Head of caudate nucleus (tissue), 42 donors: ENCODE results near the gene ADAM29.
"Not testable (repeated sequence)": the region's sequence is repeated elsewhere in the genome, so short reads cannot be mapped to it uniquely, and the experiment has no call there.

Experiments
- DNase-seq, 42 donors: peaks; one replicate each; pipeline versions ENCODE4 v3.0.0 to v3.0.0-alpha.2; 2020 to 2021; ENCODE audit warnings: mixed read lengths in 7 of 42
- intact Hi-C: fragments of 100-400 bp; cut with DNase I; formaldehyde crosslinking; loops from one replicate; pipeline ENCODE4 v1.15.0; 2022

ADAM29 gene

GRCh38 chr4:174935607-174936006 is 17.4 kb downstream of the ADAM29 start:
- no peak for DNase-seq
- intact Hi-C loops: no loop called here

DNA sequence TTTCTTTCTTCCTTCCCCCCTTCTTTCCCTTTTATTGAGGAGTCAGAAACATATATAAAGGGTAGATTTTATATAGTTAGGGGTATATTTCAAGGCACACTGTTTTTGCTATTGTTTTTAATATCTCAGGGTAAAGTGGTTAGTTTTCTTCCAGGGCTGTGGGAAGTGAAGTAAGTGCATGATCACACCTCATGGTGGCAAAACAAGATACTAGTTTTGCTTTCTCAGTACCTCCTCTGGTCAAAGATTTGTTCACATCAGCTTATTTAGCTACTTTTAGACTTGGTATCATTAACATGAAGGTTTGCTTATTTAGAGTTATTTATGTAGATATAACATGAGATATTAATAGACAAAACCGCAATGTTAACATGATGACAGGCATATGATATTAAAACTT is 21.8 kb downstream of the ADAM29 start:
- intact Hi-C loops: no loop called here
- no peak for DNase-seq

DNA sequence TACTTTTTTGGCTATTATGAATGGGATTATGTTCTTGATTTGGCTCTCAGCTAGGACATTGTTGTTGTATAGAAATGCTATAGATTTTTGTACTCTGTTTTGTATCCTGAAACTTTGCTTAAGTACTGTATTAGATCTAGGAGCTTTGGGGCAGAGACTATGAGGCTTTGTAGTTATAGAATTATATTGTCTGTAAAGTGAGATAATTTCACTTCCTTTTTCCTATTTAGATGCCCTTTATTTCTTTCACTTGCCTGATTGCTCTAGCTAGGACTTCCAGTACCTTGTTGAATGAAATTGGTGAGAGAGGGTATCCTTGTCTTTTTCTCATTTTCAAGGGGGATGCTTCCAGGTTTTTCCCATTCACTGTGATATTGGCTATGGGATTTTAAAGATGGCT is 28.1 kb downstream of the ADAM29 start:
- DNase-seq: no peak
- intact Hi-C loops: no loop called here

GRCh38 chr4:174948826-174949225 is 30.7 kb downstream of the ADAM29 start:
- DNase-seq: no peak
- intact Hi-C loops: no loop called here

- no peak for DNase-seq
- intact Hi-C loops: no loop called here
These were observed 54.8 kb downstream of the ADAM29 start for GRCh38 chr4:174972911-174973310.

DNA sequence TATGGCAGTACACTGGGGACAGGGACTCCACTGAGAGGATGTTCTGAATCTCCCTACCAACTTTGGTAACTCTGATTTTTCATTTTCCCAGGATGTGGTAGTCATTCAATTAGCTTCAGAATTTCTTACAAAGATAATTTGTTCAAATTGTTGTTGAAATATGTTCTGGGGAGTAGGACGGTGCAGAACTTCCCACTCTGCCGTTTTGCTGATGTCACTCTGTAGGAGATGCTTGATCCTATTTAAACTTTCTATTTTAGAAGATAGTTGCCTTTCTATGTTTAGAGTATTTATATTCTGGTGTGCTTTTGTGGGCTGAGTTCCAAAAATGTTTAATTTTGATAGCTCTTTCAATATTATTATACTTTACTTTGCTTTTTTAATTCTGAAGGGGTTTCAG is 55.2 kb downstream of the ADAM29 start:
- peak in 17 of 42 donors; percentile 16 to 76 (median 23) for DNase-seq
- intact Hi-C loops: no loop called here

DNA sequence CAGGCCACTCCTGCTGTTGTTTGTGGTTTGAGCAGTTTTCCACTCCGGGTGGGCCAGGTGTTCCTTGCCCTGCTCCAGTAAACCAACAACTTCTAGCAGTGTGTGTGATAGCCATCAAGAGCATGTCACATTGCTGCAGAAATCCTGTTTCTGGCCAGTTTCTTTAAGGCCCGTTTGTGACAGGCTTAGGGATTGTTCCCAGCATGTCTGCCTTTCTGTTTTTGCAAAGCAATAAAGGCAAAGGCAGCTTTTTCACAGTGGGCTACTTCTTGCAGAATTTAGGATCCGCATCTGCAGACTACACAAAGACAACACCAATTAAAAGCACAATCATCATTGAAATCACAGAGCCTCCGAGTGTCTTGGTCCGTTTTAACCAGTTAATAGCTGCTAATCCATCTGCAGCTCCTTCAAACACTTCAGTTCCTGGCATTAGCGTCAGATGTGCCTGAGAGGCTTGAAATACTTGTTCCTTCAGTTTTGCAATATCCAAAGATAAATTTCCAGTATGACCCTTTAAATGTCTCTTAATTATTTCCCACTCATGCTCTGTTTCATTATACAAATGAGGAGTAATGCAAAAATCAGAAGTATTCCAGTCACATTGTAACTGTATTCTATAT is 65.1 kb downstream of the ADAM29 start:
- intact Hi-C loops: no loop called here

DNA sequence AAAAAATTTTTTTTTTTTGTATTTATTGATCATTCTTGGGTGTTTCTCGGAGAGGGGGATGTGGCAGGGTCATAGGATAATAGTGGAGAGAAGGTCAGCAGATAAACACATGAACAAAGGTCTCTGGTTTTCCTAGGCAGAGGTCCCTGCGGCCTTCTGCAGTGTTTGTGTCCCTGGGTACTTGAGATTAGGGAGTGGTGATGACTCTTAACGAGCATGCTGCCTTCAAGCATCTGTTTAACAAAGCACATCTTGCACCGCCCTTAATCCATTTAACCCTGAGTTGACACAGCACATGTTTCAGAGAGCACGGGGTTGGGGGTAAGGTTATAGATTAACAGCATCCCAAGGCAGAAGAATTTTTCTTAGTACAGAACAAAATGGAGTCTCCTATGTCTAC is 65.7 kb downstream of the ADAM29 start:
- intact Hi-C loops, DNase-seq: not testable (repeated sequence)

More for the DNA sequence above, 65.1 kb downstream of the ADAM29 start:
- DNase-seq: no peak

DNA sequence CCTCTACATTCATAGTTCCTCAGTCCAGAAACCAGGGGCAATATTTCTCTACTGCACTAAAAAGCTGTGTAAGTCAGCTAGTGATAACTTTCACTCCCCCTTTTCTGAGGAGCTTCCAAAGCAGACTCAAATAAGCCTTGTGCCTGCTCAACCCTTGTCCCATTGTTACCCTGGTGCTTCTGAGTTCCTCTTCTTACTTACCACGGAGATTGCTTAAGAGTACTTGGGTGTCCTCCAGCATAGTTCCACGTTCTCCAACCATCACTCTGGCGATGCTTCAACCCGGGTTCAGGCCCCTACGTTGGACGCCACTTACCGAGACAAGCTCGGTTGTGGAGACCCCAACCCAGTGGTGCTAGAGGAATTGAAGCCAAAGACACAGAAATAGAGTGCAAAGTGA is 71.6 kb downstream of the ADAM29 start:
- DNase-seq: no peak

DNA sequence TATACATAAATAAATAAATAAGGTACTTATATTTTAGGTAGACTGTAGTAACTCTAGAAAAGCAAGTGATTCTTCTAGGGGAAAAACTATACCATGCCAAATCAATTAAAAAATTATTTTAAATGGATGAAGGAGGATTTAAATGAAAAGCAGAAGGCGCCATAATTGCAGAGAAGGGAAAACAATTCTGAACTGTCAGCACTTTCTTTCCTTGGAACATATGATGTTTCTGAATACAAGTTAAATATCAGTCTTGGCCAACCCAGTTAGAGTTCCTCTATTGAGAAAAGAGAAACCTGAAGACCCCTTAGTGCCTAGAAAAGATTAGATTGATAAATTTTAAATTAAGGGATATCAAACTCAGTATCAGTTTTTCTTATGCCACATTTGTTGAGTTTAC is 75.8 kb downstream of the ADAM29 start:
- DNase-seq: no peak
- intact Hi-C loops: no loop called here

More for the DNA sequence above, 71.6 kb downstream of the ADAM29 start:
- intact Hi-C loops: no loop called here

DNA sequence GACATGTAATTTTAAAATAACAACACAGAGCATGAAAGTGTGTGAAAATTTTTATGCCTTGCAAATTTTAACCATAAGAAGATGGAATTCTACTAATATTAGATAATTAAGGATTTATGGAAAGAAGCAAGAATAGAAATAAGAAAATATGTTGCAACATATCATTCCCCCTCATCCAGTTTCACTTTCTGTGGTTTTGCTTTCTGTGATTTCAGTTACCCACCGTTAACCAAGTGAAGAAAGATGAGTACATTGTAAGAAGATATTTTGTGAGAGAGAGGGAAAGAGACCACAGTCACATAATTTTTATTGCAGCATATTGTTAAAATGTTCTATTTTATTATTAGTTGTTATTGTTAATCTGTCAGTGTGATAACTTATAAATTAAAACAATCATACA is 77.9 kb downstream of the ADAM29 start:
- intact Hi-C loops: no loop called here
- DNase-seq: no peak

- intact Hi-C loops: no loop called here
- DNase-seq: no peak
These were observed 81.2 kb downstream of the ADAM29 start for GRCh38 chr4:174999407-174999806.

- no peak for DNase-seq
- intact Hi-C loops: no loop called here
These were observed 99.6 kb downstream of the ADAM29 start for GRCh38 chr4:175017751-175018150.

DNA sequence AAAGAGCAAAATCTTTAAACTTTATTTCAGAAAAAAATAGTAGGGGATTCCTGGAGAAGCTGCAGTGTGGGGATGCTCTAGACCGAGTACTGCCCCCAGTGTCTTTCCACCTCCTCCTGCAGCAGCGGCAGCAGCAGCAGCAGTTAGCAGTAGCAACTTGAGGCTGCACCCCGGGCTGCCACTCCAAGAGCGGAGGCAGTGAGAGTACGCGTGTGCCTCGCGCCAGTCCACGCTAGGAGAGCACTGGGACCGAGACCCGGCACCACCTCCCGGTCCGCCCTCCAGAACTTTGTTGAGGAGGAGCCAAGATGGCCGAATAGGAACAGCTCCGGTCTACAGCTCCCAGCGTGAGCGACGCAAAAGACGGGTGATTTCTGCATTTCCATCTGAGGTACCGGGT is 101.3 kb downstream of the ADAM29 start:
- not testable (repeated sequence) for DNase-seq

More for the DNA sequence above, 101.3 kb downstream of the ADAM29 start:
- intact Hi-C loops: not testable (repeated sequence)
